Measurements from ENCODE around the gene PIAS4. TPM values are rescaled to one million over a fixed set of nuclear protein-coding genes. Genes with fewer than 3 reads are reported as not detected.

Gene PIAS4
- total and polyA plus RNA-seq, 9 of the 15 experiments (the other 6 are each of a cell fraction or from before 2014, with no cell fraction given) = 0.27 to 34.9 (median 14.4) TPM

DNA sequence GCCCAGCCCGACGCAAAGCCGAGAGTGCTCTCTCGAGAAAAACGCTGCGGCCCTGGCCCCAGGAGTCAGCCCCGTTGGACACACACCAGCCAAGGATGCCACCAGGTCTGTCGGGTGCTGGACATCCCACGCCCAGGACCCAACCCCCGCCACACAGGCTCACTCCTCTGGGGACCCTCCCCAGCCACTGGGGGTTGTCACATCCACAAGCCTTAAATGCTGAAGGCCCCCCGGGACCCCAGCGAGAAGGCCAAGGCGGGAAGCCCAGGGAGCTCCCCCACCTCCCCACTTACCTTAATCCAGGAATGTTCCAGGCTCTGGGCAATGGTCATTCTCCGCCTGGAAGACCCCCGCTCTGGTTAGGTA, 47.8 kb upstream of the PIAS4 start:
- H3K4me2 ChIP-seq (ENCODE audit: insufficient read depth, low read length) = no peak overlapping the region
- no peaks in the 10 kb centered on the region for H3K27me3 ChIP-seq (ENCODE audit: control insufficient read depth in 2 of 2, insufficient read depth in 2 of 2, low read length in 2 of 2)
- H3K9me1 ChIP-seq (ENCODE audit: control insufficient read depth, insufficient read depth, low read length) = no peaks in the 10 kb centered on the region
- 97% methylated on average over 9 of the region's 15 CpGs for WGBS (ENCODE audit: insufficient coverage, low coverage, missing lambda C conversion rate)
- intact Hi-C loops (cut with micrococcal nuclease) (no loop called here), in situ Hi-C loops (cut with MboI) (no loop called here)
- H3K4me1 ChIP-seq (replicated peaks in 1 of 2; ENCODE audit: control insufficient read depth in 2 of 2, insufficient read depth in 2 of 2, low read length in 2 of 2) = peaks cover 0 to 25% of the 10 kb centered on the region in 2 experiments; a peak in 2 of 5 replicates
- no peaks in the 10 kb centered on the region for H3K79me2 ChIP-seq (ENCODE audit: control insufficient read depth, insufficient read depth, low read length)
- ChIA-PET POLR2A (interaction anchor here (0.6 to 2.5 kb wide), 3 partner anchors 9 to 184 kb away, joined by 3 to 9 read pairs (median 3); no protein-coding TSS in a partner anchor), CTCF (ENCODE audit: low intra/inter-chr PET ratio) (no interaction called here)
- H3K4me3 ChIP-seq = no peak overlapping the region
- BruUV-seq (replicated peaks) = no TSS peak
- no peak overlapping the region for H3K27ac ChIP-seq (ENCODE audit: extremely low read depth, low read depth, low read length)
- H4K20me1 ChIP-seq (replicated peaks; ENCODE audit: control insufficient read depth, insufficient read depth, low read length) = no peaks in the 10 kb centered on the region
- no peak for ATAC-seq
- no peak overlapping the region for H2AFZ ChIP-seq (ENCODE audit: low read depth, low read length)
- H3K36me3 ChIP-seq (ENCODE audit: control insufficient read depth, insufficient read depth, low read length) = peaks cover 66% of the 10 kb centered on the region; the same call in 2 of the 3 replicates
- no peak for DNase-seq (ENCODE audit: extremely low read depth in 1 of 4, low spot score in 3 of 4)
- no peaks in the 10 kb centered on the region for H3K9me3 ChIP-seq (replicated peaks; ENCODE audit: control insufficient read depth, insufficient read depth, low read depth, low read length)
- no peak for FAIRE-seq
- H3K9ac ChIP-seq (ENCODE audit: insufficient read depth in 1 of 2, low read depth in 2 of 2, low read length in 2 of 2) = no peak overlapping the region
- no peak for TF ChIP-seq SRF (CRISPR knock-in tag; IDR thresholded peaks at IDR 0.05)
- TF ChIP-seq, protein P1, sequence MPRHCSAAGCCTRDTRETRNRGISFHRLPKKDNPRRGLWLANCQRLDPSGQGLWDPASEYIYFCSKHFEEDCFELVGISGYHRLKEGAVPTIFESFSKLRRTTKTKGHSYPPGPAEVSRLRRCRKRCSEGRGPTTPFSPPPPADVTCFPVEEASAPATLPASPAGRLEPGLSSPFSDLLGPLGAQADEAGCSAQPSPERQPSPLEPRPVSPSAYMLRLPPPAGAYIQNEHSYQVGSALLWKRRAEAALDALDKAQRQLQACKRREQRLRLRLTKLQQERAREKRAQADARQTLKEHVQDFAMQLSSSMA (CRISPR knock-in tag; IDR thresholded peaks at IDR 0.05) = no peak
- TF ChIP-seq, protein P2, sequence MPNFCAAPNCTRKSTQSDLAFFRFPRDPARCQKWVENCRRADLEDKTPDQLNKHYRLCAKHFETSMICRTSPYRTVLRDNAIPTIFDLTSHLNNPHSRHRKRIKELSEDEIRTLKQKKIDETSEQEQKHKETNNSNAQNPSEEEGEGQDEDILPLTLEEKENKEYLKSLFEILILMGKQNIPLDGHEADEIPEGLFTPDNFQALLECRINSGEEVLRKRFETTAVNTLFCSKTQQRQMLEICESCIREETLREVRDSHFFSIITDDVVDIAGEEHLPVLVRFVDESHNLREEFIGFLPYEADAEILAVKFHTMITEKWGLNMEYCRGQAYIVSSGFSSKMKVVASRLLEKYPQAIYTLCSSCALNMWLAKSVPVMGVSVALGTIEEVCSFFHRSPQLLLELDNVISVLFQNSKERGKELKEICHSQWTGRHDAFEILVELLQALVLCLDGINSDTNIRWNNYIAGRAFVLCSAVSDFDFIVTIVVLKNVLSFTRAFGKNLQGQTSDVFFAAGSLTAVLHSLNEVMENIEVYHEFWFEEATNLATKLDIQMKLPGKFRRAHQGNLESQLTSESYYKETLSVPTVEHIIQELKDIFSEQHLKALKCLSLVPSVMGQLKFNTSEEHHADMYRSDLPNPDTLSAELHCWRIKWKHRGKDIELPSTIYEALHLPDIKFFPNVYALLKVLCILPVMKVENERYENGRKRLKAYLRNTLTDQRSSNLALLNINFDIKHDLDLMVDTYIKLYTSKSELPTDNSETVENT (CRISPR knock-in tag; IDR thresholded peaks at IDR 0.05) = no peak
- TF ChIP-seq HMG20B (CRISPR knock-in tag; IDR thresholded peaks at IDR 0.05) = no peak
- no peak for TF ChIP-seq HLTF (IDR thresholded peaks at IDR 0.05)
- no peak for TF ChIP-seq POLR2B (IDR thresholded peaks at IDR 0.05; ENCODE audit: low read depth, partially characterized antibody)
- TF ChIP-seq, protein P3, sequence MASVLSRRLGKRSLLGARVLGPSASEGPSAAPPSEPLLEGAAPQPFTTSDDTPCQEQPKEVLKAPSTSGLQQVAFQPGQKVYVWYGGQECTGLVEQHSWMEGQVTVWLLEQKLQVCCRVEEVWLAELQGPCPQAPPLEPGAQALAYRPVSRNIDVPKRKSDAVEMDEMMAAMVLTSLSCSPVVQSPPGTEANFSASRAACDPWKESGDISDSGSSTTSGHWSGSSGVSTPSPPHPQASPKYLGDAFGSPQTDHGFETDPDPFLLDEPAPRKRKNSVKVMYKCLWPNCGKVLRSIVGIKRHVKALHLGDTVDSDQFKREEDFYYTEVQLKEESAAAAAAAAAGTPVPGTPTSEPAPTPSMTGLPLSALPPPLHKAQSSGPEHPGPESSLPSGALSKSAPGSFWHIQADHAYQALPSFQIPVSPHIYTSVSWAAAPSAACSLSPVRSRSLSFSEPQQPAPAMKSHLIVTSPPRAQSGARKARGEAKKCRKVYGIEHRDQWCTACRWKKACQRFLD (CRISPR knock-in tag; IDR thresholded peaks at IDR 0.05) = no peak
- TF ChIP-seq, protein P4, sequence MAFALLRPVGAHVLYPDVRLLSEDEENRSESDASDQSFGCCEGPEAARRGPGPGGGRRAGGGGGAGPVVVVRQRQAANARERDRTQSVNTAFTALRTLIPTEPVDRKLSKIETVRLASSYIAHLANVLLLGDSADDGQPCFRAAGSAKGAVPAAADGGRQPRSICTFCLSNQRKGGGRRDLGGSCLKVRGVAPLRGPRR (CRISPR knock-in tag; IDR thresholded peaks at IDR 0.05) = no peak
- TF ChIP-seq SMARCC2 (IDR thresholded peaks at IDR 0.05; ENCODE audit: low read depth) = no peak
- no peak for TF ChIP-seq NEUROD1 (IDR thresholded peaks at IDR 0.05; ENCODE audit: borderline replicate concordance, low read depth, low read length, partially characterized antibody)
- TF ChIP-seq, protein P5, sequence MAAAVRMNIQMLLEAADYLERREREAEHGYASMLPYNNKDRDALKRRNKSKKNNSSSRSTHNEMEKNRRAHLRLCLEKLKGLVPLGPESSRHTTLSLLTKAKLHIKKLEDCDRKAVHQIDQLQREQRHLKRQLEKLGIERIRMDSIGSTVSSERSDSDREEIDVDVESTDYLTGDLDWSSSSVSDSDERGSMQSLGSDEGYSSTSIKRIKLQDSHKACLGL (CRISPR knock-in tag; IDR thresholded peaks at IDR 0.05; ENCODE audit: borderline replicate concordance, poor library complexity, severe bottlenecking) = no peak
- no peak for TF ChIP-seq RHOXF2B (CRISPR knock-in tag; conservative IDR thresholded peaks at IDR 0.05)
- no peak for TF ChIP-seq MEF2D (tag; conservative IDR thresholded peaks at IDR 0.05; ENCODE audit: low read depth)
- no peak for TF ChIP-seq HOXB6 (CRISPR knock-in tag; IDR thresholded peaks at IDR 0.05; ENCODE audit: borderline replicate concordance)
- TF ChIP-seq RBM15 (IDR thresholded peaks at IDR 0.05; ENCODE audit: insufficient read depth, low read length) = no peak
- no peak for TF ChIP-seq TGIF2 (CRISPR knock-in tag; IDR thresholded peaks at IDR 0.05)
